ENCODE data around the gene TIAM2.
"Not testable (repeated sequence)": the region's sequence is repeated elsewhere in the genome, so short reads cannot be mapped to it uniquely, and the experiment has no call there.

Gene TIAM2

DNA sequence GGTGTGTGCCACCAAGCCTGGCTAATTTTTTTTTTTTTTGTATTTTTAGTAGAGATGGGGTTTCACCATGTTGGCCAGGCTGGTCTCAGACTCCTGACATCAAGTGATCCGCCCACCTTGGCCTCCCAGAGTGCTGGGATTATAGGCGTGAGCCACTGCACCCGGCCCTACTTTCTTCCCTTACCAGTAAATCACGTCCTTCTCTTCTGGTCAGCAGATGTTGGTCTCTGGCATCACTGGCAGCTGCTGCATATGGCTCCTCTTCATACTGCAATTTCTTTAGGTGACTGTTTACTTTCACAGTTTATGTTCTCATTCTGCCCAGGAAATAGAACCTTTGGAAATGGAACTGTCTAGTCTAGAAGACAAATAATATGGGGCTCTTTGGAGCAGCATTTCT is 235.9 kb downstream of the TIAM2 start:
- DNase-seq (ENCODE audit: low read depth in 3 of 3), result not testable (repeated sequence)

DNA sequence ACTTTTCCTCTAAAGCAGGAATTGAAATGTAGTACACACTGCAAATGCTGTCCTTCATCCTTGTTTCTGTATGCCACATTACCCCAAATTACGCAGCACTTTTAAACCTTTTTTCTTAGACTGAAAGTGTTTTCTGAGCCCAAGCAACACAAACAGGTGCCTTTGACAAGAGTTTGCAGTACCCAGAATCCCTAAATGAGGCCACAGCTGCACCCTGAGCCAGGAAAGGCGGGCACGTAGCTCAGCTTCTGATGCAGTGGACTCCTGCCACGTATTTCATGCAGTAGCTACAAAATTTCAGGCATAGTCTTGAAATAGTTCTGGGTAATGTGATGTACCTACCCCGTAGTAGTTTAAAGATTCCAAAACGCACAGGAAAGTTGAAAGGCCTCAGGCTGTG is 237.7 kb downstream of the TIAM2 start:
- DNase-seq (ENCODE audit: low read depth in 3 of 3), result no peak

DNA sequence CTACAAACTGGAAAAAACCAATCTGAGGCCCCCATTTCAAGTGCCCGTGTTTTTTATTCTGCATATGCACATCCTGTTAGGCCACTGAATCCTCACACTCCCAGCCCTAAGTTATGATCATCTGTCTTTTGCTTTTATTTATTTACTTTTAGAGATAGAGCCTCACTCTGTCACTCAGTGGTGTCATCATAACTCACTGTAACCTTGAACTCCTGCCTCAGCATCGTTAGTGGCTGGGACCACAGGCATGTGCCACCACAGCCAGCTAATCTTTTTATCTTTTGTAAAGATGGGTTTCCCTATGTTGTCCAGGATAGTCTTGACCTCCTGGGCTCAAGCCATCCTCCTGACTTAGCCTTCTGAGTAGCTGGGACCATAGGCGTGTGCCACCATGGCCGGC is 239.1 kb downstream of the TIAM2 start:
- no peak for DNase-seq (ENCODE audit: low read depth in 3 of 3)

DNA sequence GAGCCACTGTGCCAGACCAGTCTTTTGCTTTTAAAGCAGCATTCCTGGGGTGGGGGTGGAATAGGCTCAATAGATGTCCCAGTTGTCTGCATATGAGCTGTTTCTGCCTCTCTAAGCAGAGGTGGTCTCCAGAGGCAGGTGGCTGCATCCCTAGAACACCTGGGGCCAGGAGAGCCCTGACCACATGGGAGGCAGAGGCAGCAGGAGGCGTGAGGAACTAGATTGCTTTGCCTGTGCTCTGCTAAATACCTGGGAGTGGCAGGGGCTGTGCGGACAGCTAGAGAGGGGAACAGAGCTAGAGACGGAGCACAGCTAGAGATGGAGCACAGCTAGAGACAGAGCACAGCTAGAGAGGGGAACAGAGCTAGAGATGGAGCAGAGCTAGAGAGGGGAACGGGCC is 239.6 kb downstream of the TIAM2 start:
- DNase-seq (ENCODE audit: low read depth in 3 of 3), result no peak

DNA sequence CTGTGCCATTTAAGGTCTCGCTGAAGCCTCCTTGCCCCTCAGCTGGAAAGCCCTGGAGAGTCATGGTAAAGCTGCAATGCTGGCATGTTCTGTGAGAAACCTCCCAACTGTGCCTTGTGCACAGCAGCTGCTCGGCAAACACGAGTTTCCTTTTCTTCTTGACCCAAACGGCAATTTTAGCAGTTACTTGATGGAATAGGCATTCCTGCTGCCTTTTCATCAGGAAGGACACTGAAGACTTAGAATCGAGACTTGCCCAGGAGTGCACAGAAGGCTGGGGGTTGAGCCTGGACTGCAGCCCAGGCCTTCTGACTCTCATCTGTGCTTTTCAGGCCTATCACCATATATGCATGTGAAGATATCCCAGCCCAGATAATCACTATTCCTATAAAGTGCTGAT is 240.0 kb downstream of the TIAM2 start:
- no peak for DNase-seq (ENCODE audit: low read depth in 3 of 3)

DNA sequence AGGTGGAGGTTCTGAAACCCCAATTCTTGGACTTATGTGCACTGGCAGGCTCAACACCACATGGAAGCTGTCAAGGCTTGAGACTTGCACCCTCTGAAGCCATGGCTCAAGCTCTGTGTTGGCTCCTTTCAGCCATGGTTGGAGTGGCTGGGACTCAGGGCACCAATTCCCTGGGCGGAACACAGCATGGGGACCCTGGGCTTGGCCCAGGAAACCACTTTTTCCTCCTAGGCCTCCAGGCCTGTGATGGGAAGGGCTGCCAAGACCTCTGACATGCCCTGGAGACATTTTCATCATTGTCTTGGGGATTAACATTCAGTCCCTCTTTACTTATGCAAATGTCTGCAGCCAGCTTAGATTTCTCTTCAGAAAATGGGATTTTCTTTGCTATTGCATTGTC is 242.5 kb downstream of the TIAM2 start:
- DNase-seq (ENCODE audit: low read depth in 3 of 3), result no peak

DNA sequence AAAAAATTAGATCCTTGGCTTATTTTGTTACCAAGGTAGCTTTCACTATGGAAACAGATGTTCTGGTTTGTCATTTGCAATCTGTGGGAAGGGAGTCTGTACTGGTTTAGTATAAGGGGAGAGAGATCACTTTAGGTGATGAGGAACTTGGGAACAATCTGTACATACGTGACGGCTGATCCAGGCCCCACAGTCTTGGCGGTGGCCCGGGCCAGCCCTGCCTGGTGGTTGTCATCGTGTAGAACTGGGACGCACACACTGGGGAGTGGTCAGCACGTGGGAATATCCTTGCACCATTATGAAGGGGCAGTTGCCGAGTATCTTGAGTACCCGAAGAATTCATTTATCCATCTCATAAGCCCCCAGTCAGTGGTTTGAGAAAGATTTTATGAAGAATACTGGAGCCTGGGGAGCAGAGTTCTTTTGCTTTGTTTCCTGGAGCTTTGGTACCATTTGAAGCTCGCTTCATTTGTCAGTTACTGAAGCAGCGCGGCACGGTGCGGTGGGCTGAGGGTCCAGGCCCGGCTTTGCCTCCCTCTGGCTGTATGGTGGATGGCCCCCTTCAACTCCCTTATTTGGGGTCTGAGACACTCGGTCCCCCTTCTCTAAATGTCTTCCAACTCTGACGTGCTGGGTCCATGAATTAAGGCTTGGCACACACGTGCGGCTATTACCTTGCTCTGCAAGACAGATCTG is 245.9 kb downstream of the TIAM2 start:
- no peak for DNase-seq (ENCODE audit: low read depth in 3 of 3)

DNA sequence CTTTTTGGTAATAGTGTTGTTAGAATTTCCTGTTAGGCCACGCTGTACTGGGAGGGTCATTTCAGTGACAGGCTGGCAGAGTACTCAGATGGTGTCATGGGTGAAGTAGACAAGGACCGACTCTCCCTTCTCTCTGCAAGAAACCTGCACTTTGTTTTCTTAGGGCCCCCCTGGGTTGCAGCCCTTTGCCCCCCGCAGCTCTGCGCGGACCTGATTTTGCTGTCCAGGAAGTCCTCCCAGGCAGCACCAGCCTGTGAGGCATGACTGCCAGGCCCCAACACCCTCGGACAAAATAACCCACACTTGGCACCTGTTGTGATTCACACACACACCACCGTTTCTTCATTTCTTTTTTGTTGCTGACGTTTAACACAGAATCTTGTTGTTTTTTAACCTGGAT is 246.9 kb downstream of the TIAM2 start:
- no peak for DNase-seq (ENCODE audit: low read depth in 3 of 3)

DNA sequence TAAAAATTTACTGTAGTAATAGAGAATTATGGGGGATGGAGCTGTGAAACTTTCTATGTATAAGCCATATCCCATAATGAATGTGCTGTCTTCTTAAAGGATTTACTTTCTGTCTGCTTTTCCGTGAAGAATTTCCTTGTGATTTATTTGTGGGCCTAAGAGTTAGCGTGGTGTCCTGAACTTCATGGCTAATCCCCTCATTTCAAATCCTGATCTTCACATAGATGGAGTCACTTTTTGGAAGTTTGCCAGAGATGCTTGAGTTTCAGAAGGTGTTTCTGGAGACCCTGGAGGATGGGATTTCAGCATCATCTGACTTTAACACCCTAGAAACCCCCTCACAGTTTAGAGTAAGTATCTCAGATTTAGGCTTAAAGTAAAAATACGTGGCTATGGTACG is 249.3 kb downstream of the TIAM2 start:
- no peak for DNase-seq (ENCODE audit: low read depth in 3 of 3)

DNA sequence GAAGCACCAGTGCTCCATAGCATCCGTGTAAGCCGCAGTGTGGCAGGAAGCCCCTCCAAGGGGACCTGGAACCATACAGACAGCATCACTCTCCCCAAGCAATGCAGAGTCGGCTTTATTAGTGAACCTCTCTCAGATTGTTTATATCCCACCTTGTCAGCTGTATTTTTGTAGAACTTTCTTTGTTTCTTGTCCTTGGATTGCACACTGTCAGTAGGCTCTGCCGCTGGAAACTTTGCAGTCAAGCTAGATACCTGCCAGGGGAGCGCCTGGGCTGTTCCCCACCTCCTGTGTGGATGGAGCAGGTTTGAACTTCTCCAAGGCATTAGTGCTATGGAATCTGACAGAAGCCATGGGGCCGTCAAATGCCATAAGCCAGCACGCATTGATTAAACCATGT is 250.1 kb downstream of the TIAM2 start:
- DNase-seq (ENCODE audit: low read depth in 3 of 3), result no peak

DNA sequence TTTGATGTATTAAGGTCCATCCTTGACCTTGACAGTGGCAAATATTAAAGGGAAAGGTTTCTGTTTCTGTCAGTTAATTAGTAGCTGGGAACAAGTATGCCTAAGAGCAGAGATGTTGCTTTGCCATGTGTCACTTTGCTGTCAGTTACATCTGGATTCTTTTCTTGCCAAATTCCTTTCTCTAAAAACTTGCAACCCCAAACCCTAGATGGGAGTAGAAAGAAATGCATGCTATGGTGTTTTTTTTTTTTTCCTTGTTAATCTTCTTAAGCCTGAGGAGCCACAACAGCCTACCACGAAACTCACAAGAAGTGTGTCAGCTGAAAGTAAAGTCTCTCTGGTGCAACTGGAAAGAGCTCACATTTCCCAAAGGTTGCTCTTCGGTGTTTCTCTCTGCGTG is 250.7 kb downstream of the TIAM2 start:
- no peak for DNase-seq (ENCODE audit: low read depth in 3 of 3)

DNA sequence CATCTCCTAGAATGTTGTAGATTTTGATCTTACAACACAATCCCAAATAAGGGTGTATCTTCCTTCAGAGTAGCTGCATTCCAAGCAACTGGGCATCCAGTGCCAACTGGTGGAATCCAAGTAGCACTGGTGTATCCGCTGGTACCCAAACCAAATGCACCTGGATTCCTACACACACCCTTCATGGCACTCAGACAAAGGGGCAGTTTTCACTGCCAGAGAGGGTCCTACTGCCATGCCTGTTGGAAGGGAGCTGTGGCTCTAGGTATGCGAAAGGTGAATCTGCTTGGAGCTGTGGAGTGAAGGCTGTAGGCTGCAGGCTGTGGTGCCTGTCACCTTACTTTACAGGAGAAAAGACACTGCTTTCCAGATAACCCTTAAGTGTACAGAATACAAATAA is 251.7 kb downstream of the TIAM2 start:
- no peak for DNase-seq (ENCODE audit: low read depth in 3 of 3)

DNA sequence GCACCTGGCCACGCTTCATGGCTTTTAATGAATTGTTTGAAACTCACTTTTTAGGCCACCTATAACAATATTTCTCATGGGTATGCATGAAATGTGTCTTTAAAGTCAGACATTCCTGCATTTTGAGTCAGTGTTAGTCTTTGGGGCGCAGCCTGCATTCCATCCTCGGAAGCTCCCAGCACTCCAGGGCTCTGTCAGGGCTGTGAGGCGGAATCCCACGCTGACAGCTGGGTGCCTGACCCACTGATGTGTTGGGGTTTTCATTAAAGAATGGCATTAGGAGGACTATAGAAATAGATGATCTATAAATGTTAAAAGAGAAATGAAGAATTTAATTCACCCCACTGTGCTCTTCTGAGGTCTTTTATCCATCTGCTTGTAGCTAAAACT is 252.5 kb downstream of the TIAM2 start:
- no peak for DNase-seq (ENCODE audit: low read depth in 3 of 3)

DNA sequence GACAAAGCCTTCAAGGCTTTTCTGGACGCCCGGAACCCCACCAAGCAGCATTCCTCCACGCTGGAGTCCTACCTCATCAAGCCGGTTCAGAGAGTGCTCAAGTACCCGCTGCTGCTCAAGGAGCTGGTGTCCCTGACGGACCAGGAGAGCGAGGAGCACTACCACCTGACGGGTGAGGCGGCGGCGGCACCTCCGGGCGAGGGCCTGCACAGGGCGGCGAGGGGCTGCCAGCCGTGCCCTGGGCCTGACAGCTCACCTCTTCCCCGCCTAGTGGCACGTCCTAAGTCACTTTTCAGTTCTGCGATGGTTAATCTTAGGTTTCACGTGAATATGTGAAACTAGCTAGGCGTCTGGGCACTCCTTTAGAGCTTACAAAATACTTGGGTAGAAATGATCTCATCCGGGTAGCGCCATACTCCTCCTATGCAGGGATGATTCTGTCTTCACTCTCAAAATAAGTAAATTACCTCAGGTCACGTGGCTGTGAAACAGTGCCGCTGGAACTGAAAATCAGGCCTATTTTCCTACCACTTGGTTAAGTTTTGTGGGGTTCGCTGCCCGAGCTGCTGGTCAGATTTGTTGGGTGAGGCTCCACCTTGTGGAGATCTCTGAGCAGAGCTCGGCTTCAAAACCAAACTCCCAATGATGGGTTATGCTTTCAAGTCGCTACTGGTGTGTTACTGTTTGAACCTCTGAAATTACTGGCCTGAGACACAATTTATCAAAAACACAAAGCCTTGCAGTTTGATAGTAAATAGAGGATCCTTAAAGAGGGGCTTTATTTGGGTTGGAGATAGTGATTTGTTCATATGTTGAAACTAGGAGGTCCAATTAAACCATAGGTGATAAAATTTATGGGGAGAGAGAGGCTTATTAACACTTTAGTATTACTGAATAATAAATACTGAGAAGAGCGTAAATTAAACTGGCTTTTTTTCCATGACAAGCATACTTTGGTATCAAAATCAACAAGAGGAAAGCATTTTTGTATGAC is 253.2 kb downstream of the TIAM2 start:
- DNase-seq (ENCODE audit: low read depth in 3 of 3), result no peak

DNA sequence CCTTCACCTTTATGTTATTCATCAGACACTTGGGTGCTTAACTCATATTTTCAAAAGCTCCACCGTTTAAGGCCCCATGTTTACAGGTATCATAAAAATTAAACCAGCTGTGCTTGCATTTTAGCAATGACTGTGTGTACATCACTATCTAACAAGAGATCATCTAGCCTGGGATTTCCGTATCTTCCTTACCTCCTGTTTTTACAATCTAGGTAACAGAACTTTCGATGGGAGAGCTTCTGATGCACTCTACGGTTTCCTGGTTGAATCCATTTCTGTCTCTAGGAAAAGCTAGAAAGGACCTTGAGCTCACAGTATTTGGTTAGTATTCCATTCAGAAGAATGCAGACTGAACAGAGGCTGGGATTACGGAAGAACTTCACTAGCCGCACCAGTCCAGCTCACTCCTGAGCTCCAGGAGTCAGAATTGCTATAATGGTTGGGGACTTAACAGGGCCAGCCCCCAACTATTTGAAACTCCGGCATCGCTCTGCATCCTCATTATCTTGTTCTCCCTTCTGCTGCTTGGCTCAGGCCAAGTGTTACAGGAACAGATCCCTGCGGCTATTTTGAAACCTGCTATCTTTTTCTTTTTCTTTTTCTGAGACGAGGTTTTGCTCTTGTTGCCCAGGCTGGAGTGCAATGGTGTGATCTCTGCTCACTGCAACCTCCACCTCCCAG is 255.7 kb downstream of the TIAM2 start:
- no peak for DNase-seq (ENCODE audit: low read depth in 3 of 3)

DNA sequence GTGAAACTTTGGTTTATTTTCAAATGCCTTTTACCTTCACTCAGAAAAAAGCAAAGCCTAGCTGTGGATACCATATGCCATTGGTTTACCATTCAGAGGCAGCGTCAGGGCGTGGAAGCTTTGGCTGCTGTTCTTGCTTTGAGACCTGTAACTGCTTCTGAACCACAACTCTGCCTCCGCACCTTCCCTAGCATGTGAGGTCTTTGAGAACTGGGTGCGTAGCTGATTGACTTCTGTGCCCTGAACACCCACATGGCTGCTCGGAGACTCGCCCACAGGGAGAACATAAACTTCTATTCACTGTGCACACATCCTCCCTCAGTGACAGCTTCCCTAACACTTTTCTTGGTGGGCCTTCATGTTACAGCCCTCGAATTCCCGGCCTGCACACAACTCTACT is 257.5 kb downstream of the TIAM2 start:
- DNase-seq (ENCODE audit: low read depth in 3 of 3), result no peak

DNA sequence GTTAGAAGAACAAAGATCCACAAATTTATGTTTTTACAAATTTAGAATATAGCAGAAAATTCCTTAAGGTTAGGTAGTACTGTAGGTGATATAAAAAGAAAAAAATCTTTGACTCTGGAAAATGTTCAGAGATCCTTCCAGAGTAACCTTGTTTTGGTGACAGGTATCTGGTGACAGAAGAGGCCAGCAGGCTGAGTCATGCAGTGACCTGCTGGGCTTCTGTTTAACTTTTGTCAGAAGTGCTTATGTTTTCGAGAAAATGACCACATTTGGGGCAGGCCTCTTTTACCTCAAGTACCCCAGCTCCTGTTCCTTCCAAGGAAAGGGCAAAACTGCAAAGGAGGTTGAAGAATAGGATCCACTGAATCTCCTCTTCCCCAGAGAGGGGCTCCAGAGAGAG is 258.2 kb downstream of the TIAM2 start:
- DNase-seq (ENCODE audit: low read depth in 3 of 3), result no peak

DNA sequence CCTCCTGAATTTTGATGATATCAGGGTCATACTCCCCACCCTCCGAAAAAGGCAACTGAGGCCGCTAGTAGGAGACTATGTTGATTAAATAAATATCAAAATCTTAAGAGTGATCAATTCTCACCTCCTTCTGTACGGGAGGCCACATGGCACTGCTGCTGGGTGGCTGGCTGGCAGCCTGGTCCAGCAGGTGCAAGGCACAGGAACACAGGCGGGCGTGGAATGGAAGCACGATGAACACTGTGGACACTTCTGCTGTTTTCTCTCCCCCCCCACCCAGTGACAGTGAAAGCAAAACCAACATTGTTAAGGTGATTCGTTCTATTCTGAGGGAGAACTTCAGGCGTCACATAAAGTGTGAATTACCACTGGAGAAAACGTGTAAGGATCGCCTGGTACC is 259.0 kb downstream of the TIAM2 start:
- DNase-seq (ENCODE audit: low read depth in 3 of 3), result no peak

DNA sequence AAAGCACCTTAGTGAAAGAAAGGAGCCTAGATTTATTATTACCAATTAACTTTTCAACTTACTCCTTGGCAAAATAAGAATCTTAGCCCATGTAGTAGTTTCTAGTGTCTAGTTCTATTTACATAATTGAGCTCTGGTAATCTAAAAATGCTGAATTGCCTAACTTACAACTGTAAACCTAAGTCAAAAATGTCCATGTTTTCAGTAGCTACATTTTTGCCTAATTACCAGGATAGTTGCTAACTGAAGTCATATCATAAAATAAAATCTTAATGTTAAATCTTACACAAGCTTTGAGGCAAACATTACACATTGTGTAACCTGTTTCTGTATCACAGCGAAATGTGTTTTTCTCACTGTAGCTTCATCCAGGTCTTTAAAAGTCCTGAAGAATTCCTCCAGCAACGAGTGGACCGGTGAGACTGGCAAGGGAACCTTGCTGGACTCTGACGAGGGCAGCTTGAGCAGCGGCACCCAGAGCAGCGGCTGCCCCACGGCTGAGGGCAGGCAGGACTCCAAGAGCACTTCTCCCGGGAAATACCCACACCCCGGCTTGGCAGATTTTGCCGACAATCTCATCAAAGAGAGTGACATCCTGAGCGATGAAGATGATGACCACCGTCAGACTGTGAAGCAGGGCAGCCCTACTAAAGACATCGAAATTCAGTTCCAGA is 261.1 kb downstream of the TIAM2 start:
- no peak for DNase-seq (ENCODE audit: low read depth in 3 of 3)

DNA sequence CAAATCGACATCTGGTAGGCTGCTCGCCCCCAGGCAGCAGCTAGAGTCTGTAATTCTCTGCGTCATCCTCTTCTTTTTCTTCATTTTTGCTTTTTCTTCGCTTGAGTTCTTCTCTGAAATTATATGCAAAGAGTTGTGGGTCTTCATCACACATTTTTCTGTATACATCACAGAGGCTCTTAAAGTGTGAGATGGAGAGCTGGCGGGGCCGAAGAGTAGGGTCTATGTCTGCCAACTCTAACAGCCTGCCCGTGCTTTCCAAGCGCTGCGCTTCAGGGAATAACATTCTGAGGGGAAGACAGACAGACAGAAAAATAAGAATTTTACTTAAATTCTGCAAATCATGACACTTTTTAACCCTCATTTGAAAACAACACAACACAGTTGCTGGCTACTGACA is 262.7 kb downstream of the TIAM2 start:
- DNase-seq (ENCODE audit: low read depth in 3 of 3), result no peak

DNA sequence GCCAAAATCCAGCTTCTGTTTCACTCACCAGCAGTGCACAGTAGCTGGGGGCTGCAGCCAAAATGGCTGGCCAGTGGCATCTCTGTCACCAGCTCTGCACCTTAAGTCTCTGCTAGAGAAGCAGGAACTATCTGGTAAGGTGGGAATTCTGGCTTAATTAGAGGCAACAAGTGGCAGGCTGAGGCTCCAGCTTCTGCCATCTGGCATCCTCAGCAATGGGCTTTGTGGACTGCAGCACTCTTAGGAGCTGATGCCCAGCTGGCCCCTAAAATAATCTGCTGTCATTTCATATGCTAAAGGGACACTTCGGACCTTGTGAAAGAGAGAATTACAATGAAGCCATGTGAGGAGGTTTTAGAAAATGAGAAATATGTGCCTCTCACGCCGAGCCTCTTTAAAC is 264.1 kb downstream of the TIAM2 start:
- no peak for DNase-seq (ENCODE audit: low read depth in 3 of 3)

DNA sequence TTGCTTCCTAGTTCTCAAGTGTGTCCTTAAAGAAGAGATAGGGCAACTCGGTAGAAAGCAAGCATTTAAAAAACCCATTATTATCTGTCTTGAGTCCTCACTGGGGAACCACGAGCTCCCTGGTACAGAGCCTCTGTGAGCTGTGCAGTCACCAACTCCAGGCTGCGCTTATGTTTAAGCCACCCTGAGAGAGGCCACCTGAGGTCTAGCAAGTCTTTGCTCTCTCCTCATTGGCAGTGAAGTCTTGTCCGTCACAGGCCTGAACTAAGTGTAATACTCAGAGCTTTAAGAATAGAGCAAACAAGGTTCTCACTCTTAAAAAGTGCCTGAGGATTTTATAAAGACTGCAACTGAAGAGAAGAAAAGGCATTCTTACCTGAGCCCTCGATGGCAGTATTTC is 264.8 kb downstream of the TIAM2 start:
- no peak for DNase-seq (ENCODE audit: low read depth in 3 of 3)

Measured in stimulated activated CD4-positive, alpha-beta T cell treated with anti-CD3 and anti-CD28 coated beads, TNF-alpha, amount 100 ng/mL, for 4 hours (primary cell).